ENCODE results near the gene IGLL1.

- no peak for TF ChIP-seq MYC (IDR thresholded peaks at IDR 0.05; ENCODE audit: low read depth, low read length)
- no peak for TF ChIP-seq CTCF (IDR thresholded peaks at IDR 0.05; ENCODE audit: low read depth, low read length)
- TF ChIP-seq POLR2A (IDR thresholded peaks at IDR 0.05; ENCODE audit: extremely low read depth, insufficient read length): no peak
Measured at GRCh38 chr22:23576681-23577080, 3.4 kb downstream of the IGLL1 start.
